Upper lobe of left lung (tissue), 6 donors: Measurements from ENCODE around the gene PSAPL1. TPM values are rescaled to one million over a fixed set of nuclear protein-coding genes. Genes with fewer than 3 reads are reported as not detected.

ENCODE experiments used
- ATAC-seq, 2 donors: fragments of 200-7000 bp; cut with Tn5 transposase; one replicate each; pipeline ENCODE4 v1.9.1; 2022; ENCODE audit warnings: mild to moderate bottlenecking in 2 of 2, moderate library complexity in 2 of 2; ENCODE audit not compliant: low FRiP score in 2 of 2
- DNase-seq, 2 donors: peaks; one replicate each; pipeline ENCODE4 v3.0.0-alpha.2; 2019 to 2020
- H3K27ac ChIP-seq, 4 donors: fragments of 200-600 bp; sonication (generic); one replicate each; pipeline ENCODE4 v1.5.1; 2016 to 2019
- H3K27me3 ChIP-seq, 4 donors: fragments of 200-600 bp; sonication (generic); one replicate each; pipeline ENCODE4 v1.5.1; 2017 to 2019
- H3K36me3 ChIP-seq, 4 donors: fragments of 200-600 bp; sonication (generic); one replicate each; pipeline ENCODE4 v1.5.1; 2016 to 2019
- H3K4me1 ChIP-seq, 4 donors: fragments of 200-600 bp; sonication (generic); one replicate each; pipeline ENCODE4 v1.5.1; 2018 to 2019
- H3K4me3 ChIP-seq, 4 donors: fragments of 200-600 bp; sonication (generic); one replicate each; pipeline ENCODE4 v1.5.1; 2017 to 2019; ENCODE audit warnings: mild to moderate bottlenecking in 2 of 4, moderate library complexity in 1 of 4
- H3K9me3 ChIP-seq, 4 donors: fragments of 200-600 bp; sonication (generic); one replicate each; pipeline ENCODE4 v1.5.1; 2018 to 2019
- EP300 ChIP-seq, 4 donors: sonication (generic); formaldehyde crosslinking; IDR thresholded peaks; one replicate each; pipeline ENCODE4 v1.5.1; 2017; ENCODE audit warnings: antibody characterized with exemption in 4 of 4, control low read depth in 2 of 4
- POLR2A ChIP-seq, 4 donors: fragments of 450-650 bp; IDR thresholded peaks; one replicate each; pipeline ENCODE4 v1.5.1; 2016 to 2017; ENCODE audit warnings: antibody characterized with exemption in 4 of 4, mild to moderate bottlenecking in 2 of 4
- POLR2AphosphoS5 ChIP-seq, 2 donors: sonication (generic); formaldehyde crosslinking; IDR thresholded peaks; one replicate each; pipeline ENCODE4 v1.5.1; 2017; ENCODE audit warnings: antibody characterized with exemption in 2 of 2
- WGBS, 2 donors: methylation state at CpG; one replicate each; pipeline ENCODE4 v1.1.5; 2017 to 2018; 5-methylcytosine and 5-hydroxymethylcytosine counted together
- total RNA-seq, 6 donors: library from RNA; depleted of rRNA in 4 of 6; stranded (reverse); fragments of >200 nt in 4 of 6; gene quantifications; one replicate each; pipeline versions ENCODE4 v1.1.0 to v1.2.1, GENCODE V29; 2016 to 2021
- TF ChIP-seq, protein P1 (sequence below), 6 experiments: fragments of 450-650 bp in 4 of 6; fragments of 200-600 bp in 2 of 6; sonication (generic) in 2 of 6; IDR thresholded peaks; one replicate each; pipeline ENCODE4 v1.5.1; 2016 to 2019; ENCODE audit warnings: antibody characterized with exemption in 6 of 6
- donor health status: DM: no; HTN: no; CAD: no; lungs with moderate emphysema.
- donor health status: DM: no; HTN: yes; CAD: no; lungs with severe emphysema.

The PSAPL1 gene
- total RNA-seq, 6 donors from 2014 or later, result 0.20 to 0.61 (median 0.31) TPM; not detected in 3

DNA sequence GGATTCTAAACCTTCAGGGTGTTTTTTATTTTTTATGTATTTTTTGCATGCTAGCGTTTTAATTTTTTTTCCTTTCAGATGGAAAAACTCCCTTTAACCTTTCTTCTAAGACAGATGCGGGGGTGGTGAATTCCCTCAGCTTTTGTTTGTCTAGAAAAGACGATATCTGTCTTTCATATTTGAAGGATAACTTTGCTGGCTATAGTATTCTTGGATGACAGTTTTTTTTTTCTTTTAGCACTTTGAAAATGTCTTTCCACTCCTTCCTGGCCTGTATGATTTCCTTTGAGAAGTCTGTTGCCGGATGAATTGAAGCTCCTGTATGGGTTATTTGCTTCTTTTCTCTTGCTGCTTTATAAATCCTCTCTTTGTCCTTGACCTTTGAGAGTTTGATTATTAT is 26.6 kb downstream of the PSAPL1 start:
- H3K4me3 ChIP-seq, result no peak overlapping the region
- H3K27me3 ChIP-seq, result no peaks in the 10 kb centered on the region
- no peaks in the 10 kb centered on the region for H3K4me1 ChIP-seq
- no peak for ATAC-seq
- 79 to 90% methylated on average over 4 of the region's 4 CpGs for WGBS, 2 donors
- peaks cover 0 to 13% (median 6%) of the 10 kb centered on the region in 4 donors for H3K9me3 ChIP-seq
- H3K27ac ChIP-seq, result no peak overlapping the region
- no peak for DNase-seq
- no peaks in the 10 kb centered on the region for H3K36me3 ChIP-seq
- TF ChIP-seq, protein P1, sequence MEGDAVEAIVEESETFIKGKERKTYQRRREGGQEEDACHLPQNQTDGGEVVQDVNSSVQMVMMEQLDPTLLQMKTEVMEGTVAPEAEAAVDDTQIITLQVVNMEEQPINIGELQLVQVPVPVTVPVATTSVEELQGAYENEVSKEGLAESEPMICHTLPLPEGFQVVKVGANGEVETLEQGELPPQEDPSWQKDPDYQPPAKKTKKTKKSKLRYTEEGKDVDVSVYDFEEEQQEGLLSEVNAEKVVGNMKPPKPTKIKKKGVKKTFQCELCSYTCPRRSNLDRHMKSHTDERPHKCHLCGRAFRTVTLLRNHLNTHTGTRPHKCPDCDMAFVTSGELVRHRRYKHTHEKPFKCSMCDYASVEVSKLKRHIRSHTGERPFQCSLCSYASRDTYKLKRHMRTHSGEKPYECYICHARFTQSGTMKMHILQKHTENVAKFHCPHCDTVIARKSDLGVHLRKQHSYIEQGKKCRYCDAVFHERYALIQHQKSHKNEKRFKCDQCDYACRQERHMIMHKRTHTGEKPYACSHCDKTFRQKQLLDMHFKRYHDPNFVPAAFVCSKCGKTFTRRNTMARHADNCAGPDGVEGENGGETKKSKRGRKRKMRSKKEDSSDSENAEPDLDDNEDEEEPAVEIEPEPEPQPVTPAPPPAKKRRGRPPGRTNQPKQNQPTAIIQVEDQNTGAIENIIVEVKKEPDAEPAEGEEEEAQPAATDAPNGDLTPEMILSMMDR (IDR thresholded peaks at IDR 0.05), result no peak
- TF ChIP-seq POLR2AphosphoS5 (IDR thresholded peaks at IDR 0.05) (no peak), POLR2A (IDR thresholded peaks at IDR 0.05) (no peak), EP300 (IDR thresholded peaks at IDR 0.05) (no peak)

DNA sequence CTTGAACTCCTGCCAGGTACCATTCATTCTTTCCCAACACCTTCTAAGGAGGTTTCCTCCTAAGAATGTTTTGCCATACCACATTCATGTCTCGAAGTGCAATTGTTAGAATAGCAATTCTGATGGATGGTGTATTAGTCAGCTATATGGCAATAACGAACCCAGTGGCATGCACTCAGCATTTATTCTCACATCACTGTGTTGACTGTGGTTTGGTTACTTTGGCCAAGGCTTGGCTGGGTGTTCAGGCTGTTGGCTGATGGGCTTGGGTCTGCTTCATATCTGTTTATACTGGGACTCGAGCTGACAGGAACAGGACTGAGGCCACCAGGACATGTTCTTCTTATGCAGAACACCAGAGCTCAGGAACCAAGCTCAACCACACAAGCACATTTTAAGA is 31.7 kb downstream of the PSAPL1 start:
- Histone ChIP-seq H3K27me3 (no peaks in the 10 kb centered on the region), H3K36me3 (no peaks in the 10 kb centered on the region), H3K4me1 (peaks cover 0 to 4% (median 2%) of the 10 kb centered on the region in 4 donors), H3K4me3 (no peak overlapping the region), H3K9me3 (peaks cover 0 to 2% (median under 1%) of the 10 kb centered on the region in 4 donors), H3K27ac (no peak overlapping the region)
- DNase-seq, result peak in 1 of 2 donors; percentile 16
- TF ChIP-seq, protein P1 (IDR thresholded peaks at IDR 0.05), result no peak
- TF ChIP-seq POLR2A (IDR thresholded peaks at IDR 0.05) (no peak), POLR2AphosphoS5 (IDR thresholded peaks at IDR 0.05) (no peak), EP300 (IDR thresholded peaks at IDR 0.05) (no peak)
- WGBS, 2 donors, result 48 to 51% methylated on average over 2 to 3 of the region's 3 CpGs
- ATAC-seq, result peak in 1 of 2 donors; percentile 45

DNA sequence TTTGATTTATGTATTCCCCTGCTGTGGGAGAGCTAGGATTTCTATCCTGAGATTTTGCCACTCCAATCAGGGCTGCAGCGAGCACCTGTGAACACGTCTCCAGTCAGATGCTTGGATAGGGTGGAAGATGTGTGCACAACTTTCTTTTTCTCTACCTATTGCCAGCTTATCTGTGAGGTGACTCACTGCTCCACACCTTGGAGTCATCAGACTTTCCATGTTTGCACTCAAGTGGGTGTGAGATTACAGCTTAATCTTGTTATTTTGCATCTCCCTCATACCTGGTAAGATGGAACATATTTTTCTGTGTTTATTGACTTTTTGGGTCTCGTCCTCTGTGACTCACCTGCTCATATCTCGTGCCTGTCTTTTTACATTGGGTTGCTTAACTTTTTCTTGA is 32.2 kb downstream of the PSAPL1 start:
- Histone ChIP-seq H3K4me1 (peaks cover 0 to 8% (median 4%) of the 10 kb centered on the region in 4 donors), H3K4me3 (no peak overlapping the region), H3K36me3 (no peaks in the 10 kb centered on the region), H3K27ac (no peak overlapping the region), H3K27me3 (no peaks in the 10 kb centered on the region), H3K9me3 (no peaks in the 10 kb centered on the region)
- ATAC-seq (peak in 1 of 2 donors; percentile 44), DNase-seq (peak in 1 of 2 donors; percentile 19)
- TF ChIP-seq, protein P1 (IDR thresholded peaks at IDR 0.05), result no peak
- TF ChIP-seq POLR2A (IDR thresholded peaks at IDR 0.05), result no peak
- no peak for TF ChIP-seq POLR2AphosphoS5 (IDR thresholded peaks at IDR 0.05)
- no peak for TF ChIP-seq EP300 (IDR thresholded peaks at IDR 0.05)
- 48 to 50% methylated on average over 4 of the region's 4 CpGs for WGBS, 2 donors

DNA sequence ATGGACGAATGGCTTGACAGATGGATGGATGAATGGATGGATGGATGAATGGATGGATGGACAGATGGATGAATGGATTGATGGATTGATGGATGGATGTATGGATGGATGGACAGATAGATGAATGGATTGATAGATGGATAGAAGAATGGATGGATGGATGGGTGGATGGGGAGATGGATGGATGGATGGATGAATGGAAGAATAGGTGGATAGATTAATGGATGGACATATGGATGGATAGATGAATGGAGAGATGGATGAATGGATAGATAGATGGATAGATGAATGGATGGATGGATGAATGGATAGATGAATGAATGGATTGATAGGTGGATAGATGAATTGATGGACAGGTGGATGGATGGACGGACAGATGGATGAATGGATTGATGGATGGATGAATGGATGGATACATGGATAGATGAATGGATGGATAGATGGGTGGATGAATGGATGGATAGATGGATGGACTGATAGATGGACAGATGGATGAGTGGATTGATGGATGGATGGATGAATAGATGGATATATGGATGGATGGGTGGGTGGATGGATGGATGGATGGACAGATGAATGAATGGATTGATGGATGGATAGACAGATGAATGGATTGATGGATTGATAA is 33.9 kb downstream of the PSAPL1 start:
- Histone ChIP-seq H3K36me3 (no peaks in the 10 kb centered on the region), H3K27me3 (no peaks in the 10 kb centered on the region), H3K4me1 (peaks cover 0 to 8% (median 4%) of the 10 kb centered on the region in 4 donors), H3K4me3 (no peak overlapping the region), H3K9me3 (no peaks in the 10 kb centered on the region), H3K27ac (no peak overlapping the region)
- no peak for ATAC-seq
- DNase-seq, result no peak
- TF ChIP-seq, protein P1 (IDR thresholded peaks at IDR 0.05), result no peak
- TF ChIP-seq POLR2A (IDR thresholded peaks at IDR 0.05) (no peak), EP300 (IDR thresholded peaks at IDR 0.05) (no peak), POLR2AphosphoS5 (IDR thresholded peaks at IDR 0.05) (no peak)
- WGBS, 2 donors, result 71 to 83% methylated on average over 2 of the region's 2 CpGs
